ENCODE data around the gene C18orf63. TPM values are rescaled to one million over a fixed set of nuclear protein-coding genes. Genes with fewer than 3 reads are reported as not detected.

C18orf63 gene
- total RNA-seq, 1 experiment from 2014 or later: not detected

DNA sequence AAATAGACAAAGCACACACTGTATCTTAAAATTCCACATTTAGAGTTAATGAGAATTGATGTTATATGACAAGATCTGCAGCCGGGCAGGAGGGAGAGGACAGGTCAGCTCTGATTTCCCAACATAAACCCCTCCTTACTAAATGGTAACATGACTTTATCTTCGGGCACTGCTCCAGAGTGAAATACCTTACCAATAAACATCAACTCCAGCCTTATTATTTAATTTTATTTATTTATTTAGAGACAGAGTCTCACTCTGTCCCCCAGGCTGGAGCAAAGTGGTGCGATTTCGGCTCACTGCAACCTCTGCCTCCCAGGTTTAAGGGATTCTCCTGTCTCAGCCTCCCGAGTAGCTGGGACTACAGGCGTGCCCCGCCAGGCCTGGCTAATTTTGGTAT, 25.6 kb upstream of the C18orf63 start:
- Histone ChIP-seq H3K27ac (ENCODE audit: low read depth, low read length) (no peak overlapping the region), H3K4me2 (ENCODE audit: low read length) (no peak overlapping the region), H3K4me1 (ENCODE audit: control insufficient read depth in 1 of 2, insufficient read depth in 2 of 2, low read length in 2 of 2) (peaks cover 7 to 19% of the 10 kb centered on the region in 2 experiments; a peak in 3 of 4 replicates), H3K9me3 (ENCODE audit: control insufficient read depth in 1 of 2, insufficient read depth in 1 of 2, low read depth in 1 of 2, low read length in 2 of 2) (0 out of 4 replicates have a peak, but pooled peaks cover 0 to 3% of the 10 kb centered on the region in 2 experiments), H3K27me3 (ENCODE audit: insufficient read depth, low read length) (no peaks in the 10 kb centered on the region), H3K9ac (ENCODE audit: low read length) (no peak overlapping the region), H2AFZ (ENCODE audit: low read depth, low read length, poor library complexity, severe bottlenecking) (no peak overlapping the region), H3K4me3 (replicated peaks in 1 of 2; ENCODE audit: low read depth in 1 of 2, low read length in 2 of 2) (no peak overlapping the region), H3K9me2 (ENCODE audit: insufficient read depth) (no peaks in the 10 kb centered on the region), H3K79me2 (ENCODE audit: insufficient read depth, low read length) (no peaks in the 10 kb centered on the region), H3K36me3 (ENCODE audit: control insufficient read depth in 1 of 2, insufficient read depth in 2 of 2, low read length in 2 of 2) (no peaks in the 10 kb centered on the region; a peak in 1 of 4 replicates), H4K20me1 (ENCODE audit: insufficient read depth) (no peaks in the 10 kb centered on the region)
- intact Hi-C loops (cut with micrococcal nuclease): loop anchor here (2.0 to 5.0 kb wide), 2 partner anchors 141 to 202 kb away; partner anchors contain the start of gene TIMM21
- DNase-seq (ENCODE audit: low read depth, low spot score) (no peak), ATAC-seq (no peak)
- CTCF ChIA-PET: no interaction called here
- POLR2A ChIA-PET: no interaction called here
- no TSS peak for BruUV-seq (replicated peaks)
- RAD21 ChIA-PET (ENCODE audit: low non-redundant PET in 1 of 2, low total read pairs in 2 of 2, uncharacterized antibody in 2 of 2, unreplicated experiment in 2 of 2): no interaction called here
- no peak for TF ChIP-seq SRF (IDR thresholded peaks at IDR 0.05; ENCODE audit: low read depth)
- no peak for TF ChIP-seq FOSL1 (IDR thresholded peaks at IDR 0.05; ENCODE audit: low read depth)
- TF ChIP-seq JUND (IDR thresholded peaks at IDR 0.05): no peak
- TF ChIP-seq YY1 (IDR thresholded peaks at IDR 0.05; ENCODE audit: extremely low read depth, insufficient replicate concordance, low read depth, low read length): no peak
- TF ChIP-seq, protein P1, sequence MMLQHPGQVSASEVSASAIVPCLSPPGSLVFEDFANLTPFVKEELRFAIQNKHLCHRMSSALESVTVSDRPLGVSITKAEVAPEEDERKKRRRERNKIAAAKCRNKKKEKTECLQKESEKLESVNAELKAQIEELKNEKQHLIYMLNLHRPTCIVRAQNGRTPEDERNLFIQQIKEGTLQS (IDR thresholded peaks at IDR 0.05): no peak
- no peak for TF ChIP-seq CBX3 (IDR thresholded peaks at IDR 0.05; ENCODE audit: low read depth)
- no peak for TF ChIP-seq EZH2phosphoT487 (IDR thresholded peaks at IDR 0.05; ENCODE audit: borderline replicate concordance)
- TF ChIP-seq ZNF274 (IDR thresholded peaks at IDR 0.05; ENCODE audit: low read depth, low read length): no peak
- TF ChIP-seq, protein P2, sequence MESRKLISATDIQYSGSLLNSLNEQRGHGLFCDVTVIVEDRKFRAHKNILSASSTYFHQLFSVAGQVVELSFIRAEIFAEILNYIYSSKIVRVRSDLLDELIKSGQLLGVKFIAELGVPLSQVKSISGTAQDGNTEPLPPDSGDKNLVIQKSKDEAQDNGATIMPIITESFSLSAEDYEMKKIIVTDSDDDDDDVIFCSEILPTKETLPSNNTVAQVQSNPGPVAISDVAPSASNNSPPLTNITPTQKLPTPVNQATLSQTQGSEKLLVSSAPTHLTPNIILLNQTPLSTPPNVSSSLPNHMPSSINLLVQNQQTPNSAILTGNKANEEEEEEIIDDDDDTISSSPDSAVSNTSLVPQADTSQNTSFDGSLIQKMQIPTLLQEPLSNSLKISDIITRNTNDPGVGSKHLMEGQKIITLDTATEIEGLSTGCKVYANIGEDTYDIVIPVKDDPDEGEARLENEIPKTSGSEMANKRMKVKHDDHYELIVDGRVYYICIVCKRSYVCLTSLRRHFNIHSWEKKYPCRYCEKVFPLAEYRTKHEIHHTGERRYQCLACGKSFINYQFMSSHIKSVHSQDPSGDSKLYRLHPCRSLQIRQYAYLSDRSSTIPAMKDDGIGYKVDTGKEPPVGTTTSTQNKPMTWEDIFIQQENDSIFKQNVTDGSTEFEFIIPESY (IDR thresholded peaks at IDR 0.05; ENCODE audit: extremely low read depth, insufficient replicate concordance, low read length): no peak
- TF ChIP-seq POLR2A (IDR thresholded peaks at IDR 0.05; ENCODE audit: borderline replicate concordance, extremely low read depth, insufficient read depth, insufficient read length): no peak
- TF ChIP-seq CEBPB (IDR thresholded peaks at IDR 0.05; ENCODE audit: low read depth): no peak
- no peak for TF ChIP-seq ELF1 (IDR thresholded peaks at IDR 0.05; ENCODE audit: borderline replicate concordance, low read depth)
- TF ChIP-seq EZH2 (IDR thresholded peaks at IDR 0.05): no peak
- TF ChIP-seq, protein P3, sequence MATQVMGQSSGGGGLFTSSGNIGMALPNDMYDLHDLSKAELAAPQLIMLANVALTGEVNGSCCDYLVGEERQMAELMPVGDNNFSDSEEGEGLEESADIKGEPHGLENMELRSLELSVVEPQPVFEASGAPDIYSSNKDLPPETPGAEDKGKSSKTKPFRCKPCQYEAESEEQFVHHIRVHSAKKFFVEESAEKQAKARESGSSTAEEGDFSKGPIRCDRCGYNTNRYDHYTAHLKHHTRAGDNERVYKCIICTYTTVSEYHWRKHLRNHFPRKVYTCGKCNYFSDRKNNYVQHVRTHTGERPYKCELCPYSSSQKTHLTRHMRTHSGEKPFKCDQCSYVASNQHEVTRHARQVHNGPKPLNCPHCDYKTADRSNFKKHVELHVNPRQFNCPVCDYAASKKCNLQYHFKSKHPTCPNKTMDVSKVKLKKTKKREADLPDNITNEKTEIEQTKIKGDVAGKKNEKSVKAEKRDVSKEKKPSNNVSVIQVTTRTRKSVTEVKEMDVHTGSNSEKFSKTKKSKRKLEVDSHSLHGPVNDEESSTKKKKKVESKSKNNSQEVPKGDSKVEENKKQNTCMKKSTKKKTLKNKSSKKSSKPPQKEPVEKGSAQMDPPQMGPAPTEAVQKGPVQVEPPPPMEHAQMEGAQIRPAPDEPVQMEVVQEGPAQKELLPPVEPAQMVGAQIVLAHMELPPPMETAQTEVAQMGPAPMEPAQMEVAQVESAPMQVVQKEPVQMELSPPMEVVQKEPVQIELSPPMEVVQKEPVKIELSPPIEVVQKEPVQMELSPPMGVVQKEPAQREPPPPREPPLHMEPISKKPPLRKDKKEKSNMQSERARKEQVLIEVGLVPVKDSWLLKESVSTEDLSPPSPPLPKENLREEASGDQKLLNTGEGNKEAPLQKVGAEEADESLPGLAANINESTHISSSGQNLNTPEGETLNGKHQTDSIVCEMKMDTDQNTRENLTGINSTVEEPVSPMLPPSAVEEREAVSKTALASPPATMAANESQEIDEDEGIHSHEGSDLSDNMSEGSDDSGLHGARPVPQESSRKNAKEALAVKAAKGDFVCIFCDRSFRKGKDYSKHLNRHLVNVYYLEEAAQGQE (IDR thresholded peaks at IDR 0.05; ENCODE audit: low read depth): no peak
- no peak for TF ChIP-seq TCF7L2 (IDR thresholded peaks at IDR 0.05; ENCODE audit: borderline replicate concordance, extremely low read depth, insufficient read depth, insufficient read length)
- TF ChIP-seq, protein P4, sequence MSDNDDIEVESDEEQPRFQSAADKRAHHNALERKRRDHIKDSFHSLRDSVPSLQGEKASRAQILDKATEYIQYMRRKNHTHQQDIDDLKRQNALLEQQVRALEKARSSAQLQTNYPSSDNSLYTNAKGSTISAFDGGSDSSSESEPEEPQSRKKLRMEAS (IDR thresholded peaks at IDR 0.05): no peak
- TF ChIP-seq, protein P5, sequence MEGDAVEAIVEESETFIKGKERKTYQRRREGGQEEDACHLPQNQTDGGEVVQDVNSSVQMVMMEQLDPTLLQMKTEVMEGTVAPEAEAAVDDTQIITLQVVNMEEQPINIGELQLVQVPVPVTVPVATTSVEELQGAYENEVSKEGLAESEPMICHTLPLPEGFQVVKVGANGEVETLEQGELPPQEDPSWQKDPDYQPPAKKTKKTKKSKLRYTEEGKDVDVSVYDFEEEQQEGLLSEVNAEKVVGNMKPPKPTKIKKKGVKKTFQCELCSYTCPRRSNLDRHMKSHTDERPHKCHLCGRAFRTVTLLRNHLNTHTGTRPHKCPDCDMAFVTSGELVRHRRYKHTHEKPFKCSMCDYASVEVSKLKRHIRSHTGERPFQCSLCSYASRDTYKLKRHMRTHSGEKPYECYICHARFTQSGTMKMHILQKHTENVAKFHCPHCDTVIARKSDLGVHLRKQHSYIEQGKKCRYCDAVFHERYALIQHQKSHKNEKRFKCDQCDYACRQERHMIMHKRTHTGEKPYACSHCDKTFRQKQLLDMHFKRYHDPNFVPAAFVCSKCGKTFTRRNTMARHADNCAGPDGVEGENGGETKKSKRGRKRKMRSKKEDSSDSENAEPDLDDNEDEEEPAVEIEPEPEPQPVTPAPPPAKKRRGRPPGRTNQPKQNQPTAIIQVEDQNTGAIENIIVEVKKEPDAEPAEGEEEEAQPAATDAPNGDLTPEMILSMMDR (IDR thresholded peaks at IDR 0.05 in 2 of 3, conservative IDR thresholded peaks at IDR 0.05 in 1 of 3; ENCODE audit: borderline replicate concordance in 1 of 3, insufficient read depth in 1 of 3, low read depth in 2 of 3, low read length in 2 of 3): no peak
- TF ChIP-seq EGR1 (IDR thresholded peaks at IDR 0.05; ENCODE audit: low read depth): no peak
- no peak for TF ChIP-seq SP1 (IDR thresholded peaks at IDR 0.05; ENCODE audit: low read depth)

All from HCT116 (cell line).